HG02938 (cell line): Measurements from ENCODE around the gene TAS2R43.
"Not testable (repeated sequence)": the region's sequence is repeated elsewhere in the genome, so short reads cannot be mapped to it uniquely, and the experiment has no call there.

Source experiments
- ATAC-seq: cut with Tn5 transposase; IDR thresholded peaks from one replicate; pipeline ENCODE4 v1.9.1; 2021; ENCODE audit warnings: mild to moderate bottlenecking, moderate library complexity; ENCODE audit not compliant: unreplicated experiment

Gene TAS2R43

DNA sequence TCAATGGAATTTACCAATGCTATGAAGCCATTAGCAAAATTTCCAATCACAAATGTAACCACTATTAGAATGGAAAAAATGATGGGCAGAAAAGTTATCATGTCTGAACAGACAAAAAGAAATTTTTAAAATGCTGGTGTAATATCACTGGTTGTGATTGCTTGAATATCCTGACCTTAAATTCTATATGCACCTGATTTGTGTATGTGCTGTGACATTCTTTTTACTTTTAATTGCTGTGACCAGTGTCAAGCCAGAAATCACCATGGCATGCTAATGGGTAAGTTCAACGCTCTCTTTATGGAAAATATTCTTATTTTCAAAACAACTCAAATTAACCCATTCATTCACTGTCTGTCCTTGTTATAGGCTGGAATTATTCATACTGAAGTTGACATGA, 29.9 kb downstream of the TAS2R43 start, which contains the start of gene TAS2R46:
Gene TAS2R46, minus strand, starts transcription at position 101 of the 400 bp plus-strand sequence. Its CDS starts 0 bp downstream, at position 101.
- not testable (repeated sequence) for ATAC-seq

DNA sequence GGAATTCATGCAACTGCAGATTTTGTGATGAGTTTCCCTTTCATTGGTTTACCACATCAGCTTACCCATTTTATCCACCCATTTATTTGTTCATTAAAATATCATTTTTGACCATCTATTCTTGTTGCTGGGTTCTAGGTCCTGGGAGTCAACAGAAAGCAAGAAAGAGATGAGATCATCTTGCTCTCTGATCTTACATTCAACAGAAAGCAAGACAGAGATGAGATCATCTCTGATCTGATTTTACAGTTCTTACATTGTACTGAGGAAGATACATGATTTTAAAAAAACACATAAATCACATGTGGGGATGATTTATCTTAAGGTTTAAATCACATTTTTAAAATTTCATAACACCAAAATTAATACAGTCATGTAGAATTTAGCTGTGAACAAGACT, 32.3 kb downstream of the TAS2R43 start:
- ATAC-seq = no peak

DNA sequence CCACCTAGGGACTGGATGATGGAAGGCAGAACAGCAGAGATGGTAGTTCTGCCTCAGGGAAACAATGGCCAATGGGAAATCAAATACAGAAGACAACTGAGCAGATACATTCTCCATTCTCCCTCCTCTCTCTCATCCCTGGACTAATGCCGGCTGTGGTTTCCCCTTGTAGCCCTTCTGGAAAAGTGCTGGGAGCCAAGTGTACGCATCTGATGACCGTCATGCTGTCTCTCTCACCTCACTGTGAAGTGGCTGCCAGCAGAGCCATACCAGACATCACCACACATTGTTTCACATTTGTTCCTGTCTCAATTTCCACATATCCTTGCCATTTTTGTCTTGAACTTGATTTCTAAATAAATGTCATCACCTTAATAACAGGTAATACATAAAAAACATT, 33.1 kb downstream of the TAS2R43 start:
- ATAC-seq = no peak

DNA sequence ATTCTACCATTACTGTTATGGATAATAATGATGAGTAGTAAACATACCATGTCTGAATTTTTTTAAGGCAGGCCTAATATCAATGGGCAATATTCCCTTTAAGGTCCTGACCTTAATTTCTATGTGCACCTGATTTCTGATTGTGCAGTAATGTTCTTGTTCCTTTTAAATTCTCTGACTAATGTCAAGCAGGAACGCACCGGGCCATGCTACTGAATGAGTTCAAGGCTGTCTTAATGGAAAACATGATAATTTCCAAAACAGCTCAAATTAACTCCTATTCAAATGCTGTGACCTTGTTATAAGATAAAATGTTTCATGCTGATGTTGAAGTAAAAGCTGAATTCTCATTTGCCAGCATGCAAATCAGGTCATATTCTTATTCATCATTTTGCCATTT, 36.8 kb downstream of the TAS2R43 start:
- no peak for ATAC-seq

DNA sequence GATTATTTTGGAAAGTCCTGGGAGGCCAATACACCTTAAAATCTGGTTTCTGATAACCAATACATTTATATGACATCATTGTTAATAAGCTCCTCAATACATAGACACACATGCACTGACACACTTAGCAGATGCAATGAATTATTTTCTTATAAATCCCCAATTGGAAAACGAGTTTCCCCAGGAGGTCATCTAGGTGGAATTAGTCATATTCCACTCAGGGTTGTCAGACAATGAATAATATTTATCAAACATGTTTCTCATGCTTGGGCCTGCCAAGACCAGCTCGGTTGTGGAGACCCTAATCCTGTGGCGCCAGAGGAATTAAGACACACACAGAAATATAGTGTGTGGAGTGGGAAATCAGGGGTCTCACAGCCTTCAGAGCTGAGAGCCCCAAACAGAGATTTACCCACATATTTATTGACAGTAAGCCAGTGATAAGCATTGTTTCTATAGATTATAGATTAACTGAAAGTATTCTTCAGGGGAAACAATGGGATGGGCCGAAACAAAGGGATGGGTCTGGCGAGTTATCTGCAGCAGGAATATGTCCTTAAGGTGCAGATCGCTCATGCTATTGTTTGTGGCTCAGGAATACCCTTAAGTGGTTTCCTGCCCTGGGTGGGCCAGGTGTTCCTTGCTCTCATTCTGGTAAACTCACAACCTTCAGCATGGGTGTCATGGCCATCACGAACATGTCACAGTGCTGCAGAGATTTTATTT, 42.1 kb downstream of the TAS2R43 start:
- not testable (repeated sequence) for ATAC-seq

DNA sequence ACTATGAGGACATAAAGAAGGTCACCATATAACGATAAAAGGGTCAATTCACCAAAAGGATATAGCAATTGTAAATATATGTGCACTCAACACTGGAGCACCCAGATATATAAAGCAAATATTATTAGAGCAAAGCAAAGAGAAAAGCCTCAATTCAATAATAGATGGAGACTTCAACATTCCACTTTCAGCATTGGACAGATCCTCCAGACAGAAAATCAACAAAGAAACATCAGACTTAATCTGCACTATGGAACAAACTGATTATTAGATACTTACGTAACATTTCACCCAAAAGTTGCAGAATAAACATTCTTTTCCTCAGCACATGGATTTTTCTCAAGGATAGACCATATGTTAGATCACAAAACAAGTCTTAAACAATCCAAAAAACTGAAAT, 50.7 kb downstream of the TAS2R43 start:
- ATAC-seq = not testable (repeated sequence)
